Measurements from ENCODE around the gene SPEG.

The SPEG gene

DNA sequence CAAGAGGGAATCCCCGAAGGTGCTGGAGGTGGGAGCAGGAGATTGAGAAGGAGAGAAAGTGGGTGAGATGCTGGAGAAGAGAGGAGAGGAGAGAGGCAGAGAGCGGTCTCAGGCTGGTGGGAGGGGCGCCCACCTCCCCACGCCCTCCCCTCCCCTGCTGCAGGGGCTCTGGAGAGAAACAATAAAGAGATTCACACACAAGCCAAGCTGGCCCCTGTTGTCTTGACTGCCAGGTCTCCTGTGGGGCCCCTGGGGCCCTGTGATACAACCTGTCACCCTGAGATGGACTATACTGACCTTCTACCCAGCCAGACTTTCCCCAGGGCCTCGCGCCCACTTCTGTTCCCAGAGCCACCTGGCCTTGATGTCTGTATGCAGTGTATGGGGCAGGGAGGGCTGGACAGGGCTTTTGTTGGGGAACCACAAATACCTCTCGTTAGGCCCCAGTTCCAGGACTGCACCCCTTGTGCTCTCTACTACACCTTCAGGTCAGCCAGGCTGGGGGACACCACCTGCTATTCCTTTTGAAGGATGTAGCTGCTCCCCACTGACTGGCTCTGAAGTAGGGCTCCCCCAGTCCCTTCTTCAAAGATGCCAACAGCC is 8.0 kb upstream of the SPEG start:
- TF ChIP-seq GATA2 (IDR thresholded peaks at IDR 0.05; ENCODE audit: low read depth, low read length) (no peak), GATA3 (IDR thresholded peaks at IDR 0.05; ENCODE audit: low read depth, low read length) (no peak)

DNA sequence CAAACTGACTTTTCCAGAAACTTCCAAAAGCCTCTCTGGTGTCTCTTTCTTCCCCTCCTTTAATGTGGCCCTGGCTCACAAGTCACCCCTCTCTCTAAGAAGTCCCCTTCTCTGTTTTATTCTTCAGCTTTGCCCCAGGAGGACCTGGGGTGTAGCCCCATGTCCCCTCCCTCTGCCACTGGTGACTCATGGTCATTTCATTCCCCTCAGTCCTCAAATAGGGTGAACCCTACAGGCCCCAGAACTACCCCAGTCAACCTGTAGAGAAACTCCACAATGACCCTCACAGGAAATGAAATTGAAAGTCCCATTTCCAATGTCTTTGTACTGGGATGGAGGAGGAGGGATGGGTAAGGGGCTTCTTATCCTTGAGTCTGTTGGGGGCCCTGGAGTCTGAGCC is 6.2 kb upstream of the SPEG start:
- TF ChIP-seq GATA2 (IDR thresholded peaks at IDR 0.05; ENCODE audit: low read depth, low read length) (no peak), GATA3 (IDR thresholded peaks at IDR 0.05; ENCODE audit: low read depth, low read length) (no peak)

DNA sequence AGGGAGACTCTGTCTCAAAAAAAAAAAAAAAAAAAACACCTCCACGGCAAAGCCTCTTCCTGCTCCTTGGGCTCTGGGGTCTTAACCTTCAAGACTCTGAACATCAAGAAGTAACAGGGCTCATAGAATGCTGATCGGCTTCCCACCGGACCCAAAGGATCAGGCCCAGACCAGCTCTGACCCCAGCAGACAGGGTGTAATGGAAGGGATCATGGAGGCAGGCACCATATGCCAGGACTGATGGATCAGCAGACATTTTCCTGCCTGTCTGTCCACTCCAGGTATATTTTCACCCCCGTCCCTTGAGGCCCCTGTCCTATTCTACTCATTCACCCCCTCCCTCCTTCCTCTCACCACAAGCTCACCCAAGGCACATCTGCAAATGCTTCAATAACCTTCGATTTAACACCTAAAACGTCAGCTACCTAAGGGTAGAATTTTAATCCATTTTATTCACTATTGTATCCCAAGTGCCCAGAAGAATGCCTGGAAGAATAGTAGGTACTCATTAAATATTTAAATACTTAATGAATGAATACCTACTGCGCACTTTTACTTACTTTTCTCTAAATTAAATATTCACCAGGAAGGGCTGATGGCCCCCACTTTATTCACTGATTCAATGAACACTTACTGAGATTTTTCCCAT is 4.6 kb upstream of the SPEG start:
- TF ChIP-seq GATA2 (IDR thresholded peaks at IDR 0.05; ENCODE audit: low read depth, low read length) (no peak), GATA3 (IDR thresholded peaks at IDR 0.05; ENCODE audit: low read depth, low read length) (no peak)

DNA sequence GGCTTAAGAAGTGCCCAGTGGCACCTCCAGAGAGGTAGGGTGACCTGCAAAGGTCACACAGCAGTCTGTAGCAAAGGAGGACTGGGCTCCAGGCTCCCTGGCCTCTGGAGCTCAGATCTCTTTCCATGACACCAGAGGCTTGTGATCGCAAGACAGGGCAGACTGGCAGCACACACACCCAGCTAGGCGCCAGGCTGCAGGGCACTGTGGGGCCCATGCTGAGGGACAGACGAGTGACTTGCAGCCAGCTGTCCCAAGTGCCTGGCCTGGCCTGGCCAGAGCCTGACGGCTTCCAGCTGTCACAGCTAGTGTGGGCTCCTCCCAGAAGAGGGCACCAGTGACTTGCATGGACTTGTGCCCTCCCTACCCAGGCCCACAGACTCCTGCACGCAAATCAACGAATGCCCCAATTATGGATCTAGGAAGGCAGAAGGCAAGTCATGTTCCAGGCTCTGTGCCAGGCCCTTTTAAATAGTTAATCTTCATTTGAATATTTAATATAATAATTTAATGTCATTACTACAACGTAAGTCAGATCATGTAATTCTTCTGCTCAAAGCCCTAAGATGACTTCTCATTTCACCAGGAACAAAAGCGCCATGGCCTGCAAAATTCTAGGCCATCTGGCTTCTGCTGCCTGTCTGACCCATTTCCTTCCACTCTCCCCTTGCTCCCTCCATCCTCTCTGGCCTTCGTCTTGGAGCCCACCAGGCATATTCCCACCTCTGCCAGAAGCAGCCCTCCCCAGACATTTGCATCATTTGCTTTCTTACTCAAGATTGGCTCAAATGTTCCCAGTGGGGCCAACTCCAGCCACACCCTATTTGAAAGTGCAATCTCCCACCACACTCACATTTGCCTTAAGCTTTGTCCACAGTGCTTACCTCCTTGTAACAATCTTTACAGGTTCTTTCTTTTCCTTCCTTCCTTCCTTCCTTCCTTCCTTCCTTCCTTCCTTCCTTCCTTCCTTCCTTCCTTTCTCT is 3.7 kb upstream of the SPEG start:
- no peak for TF ChIP-seq GATA2 (IDR thresholded peaks at IDR 0.05; ENCODE audit: low read depth, low read length)
- TF ChIP-seq GATA3 (IDR thresholded peaks at IDR 0.05; ENCODE audit: low read depth, low read length), result no peak

DNA sequence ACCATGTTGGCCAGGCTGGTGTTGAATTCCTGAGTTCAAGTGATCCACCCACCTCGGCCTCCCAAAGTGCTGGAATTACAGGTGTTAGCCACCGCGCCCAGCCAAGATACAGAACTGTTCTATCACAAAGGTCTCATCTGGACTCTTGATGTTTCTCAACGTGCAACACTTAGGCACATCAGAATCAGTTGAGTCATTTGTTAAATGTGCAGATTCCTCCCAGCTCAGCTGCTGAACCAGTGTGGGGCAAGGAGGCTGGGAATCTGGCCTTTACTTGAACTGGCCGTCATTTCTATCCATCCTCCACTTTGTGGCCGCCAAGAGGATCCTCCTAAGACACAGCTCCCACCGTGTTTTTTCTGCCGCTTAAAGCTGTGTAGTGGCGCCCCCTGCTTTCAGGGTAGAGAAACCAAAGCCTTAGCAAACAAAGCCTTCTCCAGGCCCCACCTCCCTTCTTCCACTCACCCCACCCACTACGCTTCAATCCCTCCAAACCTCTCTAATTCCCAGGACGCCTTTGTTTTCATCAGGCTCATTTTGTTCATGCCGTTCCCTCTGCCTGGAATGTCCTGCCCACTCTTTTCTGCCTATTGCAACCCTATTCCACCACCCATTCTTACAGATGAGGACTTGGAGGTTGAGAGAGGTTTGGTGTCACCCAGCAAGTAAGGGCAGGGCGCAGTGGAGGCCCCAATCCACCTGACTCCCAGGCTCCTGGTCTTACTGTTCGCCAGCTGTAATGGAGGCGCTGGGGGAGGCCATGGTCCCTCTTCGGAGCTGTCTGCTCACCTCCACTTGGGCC is 776 bp upstream of the SPEG start:
- TF ChIP-seq GATA3 (IDR thresholded peaks at IDR 0.05; ENCODE audit: low read depth, low read length) (no peak), GATA2 (IDR thresholded peaks at IDR 0.05; ENCODE audit: low read depth, low read length) (no peak)

DNA sequence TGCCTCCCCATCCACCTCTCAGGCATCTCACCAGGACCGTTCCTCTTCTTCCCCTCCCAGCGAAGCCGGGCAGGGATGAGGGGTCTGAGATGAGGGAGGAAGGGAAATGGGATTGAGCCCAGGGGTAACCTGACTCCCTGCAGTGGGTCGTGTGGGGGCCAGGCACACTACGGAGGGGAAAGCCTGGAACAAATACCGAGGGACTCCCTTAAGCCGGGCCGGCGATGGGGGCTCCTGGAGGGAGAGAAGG is 250 bp upstream of the SPEG start:
- TF ChIP-seq GATA2 (IDR thresholded peaks at IDR 0.05; ENCODE audit: low read depth, low read length), result no peak
- no peak for TF ChIP-seq GATA3 (IDR thresholded peaks at IDR 0.05; ENCODE audit: low read depth, low read length)

DNA sequence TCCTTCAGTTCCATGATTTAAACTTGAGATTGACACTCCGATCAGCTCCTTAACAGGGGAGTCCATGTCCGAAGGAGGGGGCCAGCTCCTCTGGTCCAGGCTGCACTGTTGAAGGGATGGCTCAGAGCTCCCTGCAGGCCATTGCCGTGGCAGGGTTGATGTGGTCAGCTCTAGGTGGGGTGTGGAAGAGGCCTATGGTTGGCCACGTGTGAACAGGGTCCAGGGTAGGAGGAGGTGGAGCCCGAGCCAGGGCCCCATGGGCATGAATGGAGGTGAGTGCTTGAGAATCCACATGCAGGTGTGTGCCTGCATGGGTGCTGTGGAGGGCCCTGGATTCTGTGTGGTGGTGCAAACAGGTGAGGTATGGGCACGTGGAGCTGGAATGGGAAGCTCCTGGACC is 1.1 kb downstream of the SPEG start:
- no peak for TF ChIP-seq GATA3 (IDR thresholded peaks at IDR 0.05; ENCODE audit: low read depth, low read length)
- no peak for TF ChIP-seq GATA2 (IDR thresholded peaks at IDR 0.05; ENCODE audit: low read depth, low read length)

DNA sequence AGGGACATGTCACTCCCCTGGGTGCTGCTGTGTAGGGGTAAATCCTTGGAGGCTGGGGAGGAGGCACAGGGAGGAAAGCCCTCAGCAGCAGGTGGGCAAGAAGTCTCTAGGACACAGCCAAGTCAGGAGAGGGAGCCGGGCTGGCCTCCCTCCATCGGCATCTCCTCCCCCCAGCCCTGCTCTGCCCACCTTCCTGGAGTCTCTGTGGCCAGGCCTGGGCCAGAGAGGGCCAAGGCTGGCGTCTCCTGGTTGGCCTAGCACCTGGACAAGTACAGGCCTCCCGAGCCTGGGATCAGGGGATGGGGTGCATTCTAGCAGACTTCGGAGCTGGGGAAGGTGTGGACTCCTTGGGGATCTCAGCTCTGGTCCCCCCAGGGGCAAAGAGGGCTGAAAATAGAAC is 1.8 kb downstream of the SPEG start:
- TF ChIP-seq GATA3 (IDR thresholded peaks at IDR 0.05; ENCODE audit: low read depth, low read length) (no peak), GATA2 (IDR thresholded peaks at IDR 0.05; ENCODE audit: low read depth, low read length) (no peak)

DNA sequence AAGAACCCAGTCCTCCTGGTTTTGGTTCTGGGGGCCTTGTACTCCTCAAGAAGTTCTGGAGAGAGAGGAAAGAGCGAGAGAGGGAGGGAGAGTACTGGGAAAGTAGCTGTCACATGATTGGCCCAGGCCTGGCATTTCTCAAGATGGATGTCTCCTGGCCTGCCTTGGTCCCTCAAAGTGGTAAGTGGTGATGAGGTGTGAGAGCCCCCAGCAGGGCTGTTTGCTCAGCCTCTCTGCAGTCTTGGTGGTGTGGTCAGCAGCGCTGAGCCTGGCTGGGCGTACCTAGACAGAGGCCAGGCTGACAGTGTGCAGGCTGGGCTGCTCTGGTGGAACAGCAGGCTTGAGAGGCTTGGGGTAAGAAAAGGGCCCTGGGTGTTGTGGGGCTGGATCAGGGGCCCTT is 2.5 kb downstream of the SPEG start:
- TF ChIP-seq GATA3 (IDR thresholded peaks at IDR 0.05; ENCODE audit: low read depth, low read length), result no peak
- TF ChIP-seq GATA2 (IDR thresholded peaks at IDR 0.05; ENCODE audit: low read depth, low read length), result no peak

DNA sequence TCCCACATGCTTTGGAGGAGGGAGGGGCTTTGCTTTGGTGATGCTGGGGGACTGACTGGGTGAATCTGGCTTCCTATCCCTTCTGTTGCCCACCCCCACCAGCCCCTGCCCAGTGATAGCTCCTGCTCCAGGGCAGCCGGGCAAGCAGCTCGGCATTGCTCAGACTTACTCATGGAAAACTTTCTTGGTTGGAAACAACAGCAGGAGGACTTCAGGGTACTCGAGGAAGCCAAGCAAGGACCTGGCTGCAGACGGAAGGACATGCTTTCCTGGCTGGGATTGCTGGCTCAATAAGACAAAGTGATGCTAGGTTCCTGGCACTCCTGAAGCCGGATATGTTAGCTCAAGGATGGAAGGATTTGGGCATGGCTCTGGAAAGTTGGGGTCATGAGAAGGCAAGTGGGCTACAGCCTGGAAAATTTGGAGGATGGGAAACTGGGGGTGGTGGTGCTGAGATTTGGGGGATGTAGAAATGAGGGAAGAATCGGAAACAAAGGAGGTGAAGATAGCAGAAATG is 3.1 kb downstream of the SPEG start:
- no peak for TF ChIP-seq GATA3 (IDR thresholded peaks at IDR 0.05; ENCODE audit: low read depth, low read length)
- TF ChIP-seq GATA2 (IDR thresholded peaks at IDR 0.05; ENCODE audit: low read depth, low read length), result no peak

DNA sequence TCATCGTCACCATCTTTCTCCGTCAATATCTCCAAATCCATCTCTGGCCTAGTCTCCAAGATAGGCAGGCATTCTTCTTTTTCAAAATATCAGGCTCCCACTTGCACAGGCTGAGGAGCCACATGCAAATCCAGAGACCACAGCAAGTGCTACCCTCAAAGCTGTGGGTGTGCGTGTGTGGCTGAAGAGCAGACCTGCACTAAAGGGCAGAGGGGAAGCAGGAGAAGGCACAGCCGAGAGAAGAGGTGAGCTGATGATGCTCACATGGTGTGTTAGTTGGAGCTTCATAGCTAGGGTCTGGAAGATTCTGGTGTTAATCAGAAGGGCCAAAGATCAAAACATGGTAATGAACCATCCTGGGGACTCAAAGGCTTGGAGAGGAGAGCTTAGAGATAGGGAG is 3.8 kb downstream of the SPEG start:
- TF ChIP-seq GATA2 (IDR thresholded peaks at IDR 0.05; ENCODE audit: low read depth, low read length) (no peak), GATA3 (IDR thresholded peaks at IDR 0.05; ENCODE audit: low read depth, low read length) (no peak)

DNA sequence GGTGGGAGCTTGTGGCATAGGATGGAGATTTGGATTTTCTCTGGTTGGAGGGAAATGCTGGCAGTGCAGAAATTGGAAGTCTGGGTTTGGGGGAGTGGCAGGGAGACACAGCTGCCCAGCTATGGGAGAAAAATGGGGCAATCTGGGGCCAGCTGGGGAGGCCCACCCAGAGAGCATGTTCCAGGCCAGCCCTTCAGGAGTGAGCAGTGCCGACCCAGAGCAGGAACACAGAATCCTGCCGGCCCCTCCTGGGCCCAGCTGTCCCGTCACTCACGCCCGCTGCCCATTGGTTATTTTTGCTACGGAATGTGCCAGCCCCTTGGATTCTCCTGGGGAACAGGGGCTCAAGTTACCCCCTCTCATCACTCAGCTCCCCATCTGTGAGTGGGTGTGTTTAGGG is 4.9 kb downstream of the SPEG start:
- TF ChIP-seq GATA2 (IDR thresholded peaks at IDR 0.05; ENCODE audit: low read depth, low read length) (no peak), GATA3 (IDR thresholded peaks at IDR 0.05; ENCODE audit: low read depth, low read length) (no peak)

DNA sequence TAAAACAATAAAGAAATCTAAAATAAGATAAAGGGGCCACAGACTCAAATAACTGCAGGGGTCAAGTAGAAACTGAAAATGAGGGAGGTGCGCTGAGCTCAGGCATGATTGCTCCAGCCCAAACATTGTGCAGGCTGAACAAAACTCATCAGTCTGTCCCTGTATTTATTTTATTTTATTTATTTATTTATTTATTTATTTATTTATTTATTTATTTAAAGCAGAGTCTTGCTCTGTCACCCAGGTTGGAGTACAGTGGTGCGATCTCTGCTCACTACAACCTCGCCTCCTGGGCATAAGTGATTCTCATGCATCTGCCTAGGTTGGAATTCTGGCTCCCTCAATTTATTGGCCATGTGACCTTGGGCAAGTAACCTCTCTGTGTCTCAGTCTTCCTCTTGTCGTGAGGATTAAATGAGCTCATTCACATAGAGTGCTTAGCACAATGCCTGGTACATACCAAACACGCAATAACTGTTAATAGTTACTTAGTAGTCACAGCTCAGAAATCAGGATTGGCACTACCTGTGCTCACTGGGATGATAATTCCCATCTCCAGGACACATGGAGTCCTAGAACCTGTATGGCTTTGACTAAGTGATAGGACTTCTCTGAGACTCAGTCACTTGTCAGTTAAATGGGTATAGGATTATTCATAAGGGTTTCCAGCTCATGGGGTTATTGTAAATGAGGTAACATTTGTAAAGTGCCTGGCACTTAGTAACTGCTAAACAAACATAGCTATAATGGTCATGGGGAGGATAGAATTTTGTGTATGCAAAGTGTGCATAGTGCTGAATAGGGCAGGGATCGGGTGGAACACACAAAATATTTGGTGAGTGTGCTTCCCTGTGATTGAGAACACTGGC is 6.0 kb downstream of the SPEG start:
- TF ChIP-seq GATA2 (IDR thresholded peaks at IDR 0.05; ENCODE audit: low read depth, low read length) (no peak), GATA3 (IDR thresholded peaks at IDR 0.05; ENCODE audit: low read depth, low read length) (no peak)
